Pons (tissue), 1 donor: ENCODE data around the gene MRGPRD.

Source experiments
- DNase-seq: peaks from one replicate; pipeline ENCODE4 v3.0.0-alpha.2; 2016; ENCODE audit warnings: low spot score

The MRGPRD gene

GRCh38 chr11:68968306-68969250 is 12.2 kb downstream of the MRGPRD start:
- no peak for DNase-seq

GRCh38 chr11:68966894-68967780 is 13.6 kb downstream of the MRGPRD start:
- DNase-seq, result no peak

GRCh38 chr11:68965901-68966853 is 14.6 kb downstream of the MRGPRD start:
- DNase-seq, result no peak

GRCh38 chr11:68963779-68964178 is 17.0 kb downstream of the MRGPRD start:
- DNase-seq, result no peak

GRCh38 chr11:68962527-68963250 is 18.1 kb downstream of the MRGPRD start:
- DNase-seq, result no peak

- no peak for DNase-seq
These were observed 19.5 kb downstream of the MRGPRD start for GRCh38 chr11:68961245-68961644.

GRCh38 chr11:68960294-68961071 is 20.3 kb downstream of the MRGPRD start:
- DNase-seq, result no peak

GRCh38 chr11:68959465-68960293 is 21.1 kb downstream of the MRGPRD start:
- no peak for DNase-seq

GRCh38 chr11:68958211-68958610 is 22.6 kb downstream of the MRGPRD start:
- no peak for DNase-seq

- no peak for DNase-seq
These were observed 24.1 kb downstream of the MRGPRD start for GRCh38 chr11:68956547-68957254.

- no peak for DNase-seq
These were observed 24.6 kb downstream of the MRGPRD start for GRCh38 chr11:68956142-68956541.

GRCh38 chr11:68955607-68955958 is 25.2 kb downstream of the MRGPRD start:
- no peak for DNase-seq

GRCh38 chr11:68954836-68955606 is 25.8 kb downstream of the MRGPRD start:
- no peak for DNase-seq

- DNase-seq, result no peak
These were observed 30.0 kb downstream of the MRGPRD start for GRCh38 chr11:68950762-68951161.

GRCh38 chr11:68950270-68950669 is 30.5 kb downstream of the MRGPRD start:
- no peak for DNase-seq

- no peak for DNase-seq
These were observed 31.9 kb downstream of the MRGPRD start for GRCh38 chr11:68948935-68949334.

GRCh38 chr11:68948496-68948895 is 32.3 kb downstream of the MRGPRD start:
- no peak for DNase-seq

- DNase-seq, result no peak
These were observed 33.6 kb downstream of the MRGPRD start for GRCh38 chr11:68947151-68947550.
